Activated CD4-positive, alpha-beta memory T cell treated with anti-CD3 and anti-CD28 coated beads for 36 hours (primary cell): Measurements from ENCODE around the gene GNG4. TPM values are rescaled to one million over a fixed set of nuclear protein-coding genes. Genes with fewer than 3 reads are reported as not detected.
"Not testable (repeated sequence)": the region's sequence is repeated elsewhere in the genome, so short reads cannot be mapped to it uniquely, and the experiment has no call there.

ENCODE experiments used
- CTCF ChIA-PET: fragments of 350-600 bp; sonication (Branson Sonifier 250); formaldehyde crosslinking; loops from one replicate; lab custom pipeline; 2021; ENCODE audit warnings: antibody characterized with exemption, inconsistent platforms; lab: Charles Lee
- POLR2A ChIA-PET: fragments of 350-600 bp; sonication (Branson Sonifier 250); formaldehyde crosslinking; loops from one replicate; lab custom pipeline; 2021; ENCODE audit warnings: antibody characterized with exemption; lab: Charles Lee
- DNase-seq: peaks from one replicate; pipeline ENCODE4 v3.0.0-alpha.2; 2020
- H3K27ac Mint-ChIP-seq: one replicate; pipeline ENCODE4 v1.8.0; 2021; ENCODE audit warnings: mixed read lengths
- H3K27me3 Mint-ChIP-seq: one replicate; pipeline ENCODE4 v1.8.0; 2021; ENCODE audit warnings: mixed read lengths
- H3K36me3 Mint-ChIP-seq: one replicate; pipeline ENCODE4 v1.8.0; 2021; ENCODE audit warnings: mixed read lengths
- H3K4me1 Mint-ChIP-seq: one replicate; pipeline ENCODE4 v1.8.0; 2021; ENCODE audit warnings: low read depth, mixed read lengths
- H3K4me3 Mint-ChIP-seq: one replicate; pipeline ENCODE4 v1.8.0; 2021; ENCODE audit warnings: mild to moderate bottlenecking, mixed read lengths
- H3K9me3 Mint-ChIP-seq: one replicate; pipeline ENCODE4 v1.8.0; 2021; ENCODE audit warnings: mixed read lengths
- intact Hi-C: fragments of 100-400 bp; cut with micrococcal nuclease; formaldehyde crosslinking; loops from one replicate; pipeline ENCODE4 v1.15.1; 2023
- total RNA-seq, 2 experiments: library from RNA; stranded (reverse); gene quantifications; one replicate each; pipeline ENCODE4 v1.2.3, GENCODE V29; 2021

Gene GNG4
- total RNA-seq, 2 experiments from 2014 or later = 0.88 to 1.8 TPM

DNA sequence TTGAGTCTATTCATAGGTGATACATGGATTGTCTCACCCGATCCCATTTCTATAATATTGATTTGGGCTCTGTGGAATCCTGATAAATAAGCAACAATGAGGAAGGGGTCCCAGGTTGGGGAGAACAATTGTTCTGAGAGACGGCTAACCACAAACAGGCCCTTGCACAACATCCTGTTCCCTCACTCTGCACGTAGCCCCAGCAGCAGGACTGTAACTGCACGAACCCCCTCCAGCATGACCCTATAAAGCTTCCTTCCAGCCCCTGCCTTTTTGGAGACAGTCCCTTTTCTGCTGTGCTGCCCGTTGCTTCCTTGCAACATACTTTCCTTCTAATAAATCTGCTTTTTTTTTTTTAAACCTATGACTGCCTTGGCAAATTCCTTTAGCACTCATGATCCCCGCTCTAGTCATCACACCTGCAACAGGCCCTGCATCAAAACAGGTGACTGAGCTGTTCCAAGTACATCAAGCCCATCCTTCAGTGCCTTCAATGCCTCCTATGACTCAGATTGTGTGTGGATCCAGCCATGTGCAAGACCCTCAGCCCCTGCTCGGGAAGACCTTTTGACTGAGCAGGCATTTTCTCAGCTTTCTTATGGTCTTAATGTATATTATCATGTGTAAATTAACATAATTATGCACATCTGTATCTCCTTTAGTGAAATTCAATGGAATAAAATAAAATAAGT is 81.6 kb downstream of the GNG4 start:
- no peaks in the 10 kb centered on the region for H3K9me3 Mint-ChIP-seq
- peaks cover 9% of the 10 kb centered on the region for H3K4me1 Mint-ChIP-seq
- H3K36me3 Mint-ChIP-seq = no peaks in the 10 kb centered on the region
- H3K27me3 Mint-ChIP-seq = no peaks in the 10 kb centered on the region
- no peak overlapping the region for H3K27ac Mint-ChIP-seq
- no peak overlapping the region for H3K4me3 Mint-ChIP-seq
- ChIA-PET CTCF (interaction anchor here (0.6 kb wide), 1 partner anchor 763 kb away, joined by 3 read pairs; no protein-coding TSS in a partner anchor), POLR2A (no interaction called here)
- DNase-seq = peak; percentile 16
- intact Hi-C loops = no loop called here

DNA sequence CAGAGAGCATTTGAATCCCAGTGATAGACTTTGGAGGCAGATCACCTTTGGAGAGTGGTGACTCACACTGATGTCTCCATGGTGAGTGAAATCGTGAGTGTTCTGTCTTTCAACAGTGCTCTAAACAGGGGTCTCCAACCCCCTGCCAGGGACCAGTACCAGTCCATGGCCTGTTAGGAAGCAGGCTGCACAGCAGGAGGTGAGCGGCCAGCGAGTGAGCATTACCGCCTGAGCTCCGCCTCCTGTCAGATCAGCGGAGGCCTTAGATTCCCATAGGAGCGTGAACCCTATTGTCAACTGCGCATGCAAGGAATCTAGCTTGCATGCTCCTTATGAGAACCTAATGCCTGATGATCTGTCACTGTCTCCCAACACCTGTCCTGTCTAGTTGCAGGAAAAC is 83.5 kb downstream of the GNG4 start:
- Mint-ChIP-seq H3K27ac (no peak overlapping the region), H3K27me3 (no peaks in the 10 kb centered on the region), H3K9me3 (no peaks in the 10 kb centered on the region), H3K36me3 (no peaks in the 10 kb centered on the region), H3K4me3 (no peak overlapping the region), H3K4me1 (peaks cover 9% of the 10 kb centered on the region)
- intact Hi-C loops = no loop called here
- DNase-seq = no peak
- ChIA-PET CTCF (no interaction called here), POLR2A (no interaction called here)

- Mint-ChIP-seq H3K27ac (no peak overlapping the region), H3K4me1 (peaks cover 9% of the 10 kb centered on the region), H3K9me3 (no peaks in the 10 kb centered on the region), H3K27me3 (no peaks in the 10 kb centered on the region), H3K4me3 (no peak overlapping the region), H3K36me3 (no peaks in the 10 kb centered on the region)
- no peak for DNase-seq
- intact Hi-C loops = no loop called here
- POLR2A ChIA-PET = no interaction called here
- CTCF ChIA-PET = no interaction called here
These were observed 86.0 kb downstream of the GNG4 start for GRCh38 chr1:235563513-235564061.

- intact Hi-C loops = no loop called here
- no peak overlapping the region for H3K4me3 Mint-ChIP-seq
- H3K4me1 Mint-ChIP-seq = peaks cover 3% of the 10 kb centered on the region
- ChIA-PET POLR2A (no interaction called here), CTCF (no interaction called here)
- H3K36me3 Mint-ChIP-seq = no peaks in the 10 kb centered on the region
- no peak for DNase-seq
- H3K27me3 Mint-ChIP-seq = no peaks in the 10 kb centered on the region
- no peak overlapping the region for H3K27ac Mint-ChIP-seq
- no peaks in the 10 kb centered on the region for H3K9me3 Mint-ChIP-seq
These were observed 87.0 kb downstream of the GNG4 start for GRCh38 chr1:235562589-235562988.

DNA sequence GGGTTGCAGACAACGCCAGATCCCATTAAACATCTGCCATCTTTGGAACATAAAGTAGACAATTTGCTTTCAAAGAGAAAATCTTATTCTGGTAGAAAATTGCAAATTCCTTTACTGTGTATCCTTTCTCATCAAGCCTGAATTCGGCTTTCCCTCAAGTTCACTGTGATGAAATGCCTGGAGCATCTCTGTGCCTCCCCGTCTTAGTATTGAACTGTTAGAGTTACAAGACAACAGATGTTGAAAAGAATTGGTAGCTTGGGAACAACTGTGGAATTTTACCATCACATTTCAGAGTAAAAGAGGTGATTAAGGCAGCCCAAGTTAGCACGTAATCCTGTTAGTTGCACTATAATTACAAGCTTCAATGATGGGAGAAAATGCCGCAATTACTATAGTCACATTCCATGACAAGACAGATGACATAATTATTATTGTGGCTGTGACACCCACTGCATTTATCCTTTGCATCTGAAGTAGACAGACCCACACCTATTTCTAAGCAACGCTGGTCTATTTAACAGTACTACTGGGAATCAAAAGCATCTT is 90.9 kb downstream of the GNG4 start:
- no peaks in the 10 kb centered on the region for H3K9me3 Mint-ChIP-seq
- no peak overlapping the region for H3K4me3 Mint-ChIP-seq
- no peak overlapping the region for H3K27ac Mint-ChIP-seq
- DNase-seq = no peak
- ChIA-PET CTCF (no interaction called here), POLR2A (no interaction called here)
- no peaks in the 10 kb centered on the region for H3K4me1 Mint-ChIP-seq
- no peaks in the 10 kb centered on the region for H3K27me3 Mint-ChIP-seq
- H3K36me3 Mint-ChIP-seq = no peaks in the 10 kb centered on the region
- intact Hi-C loops = no loop called here

DNA sequence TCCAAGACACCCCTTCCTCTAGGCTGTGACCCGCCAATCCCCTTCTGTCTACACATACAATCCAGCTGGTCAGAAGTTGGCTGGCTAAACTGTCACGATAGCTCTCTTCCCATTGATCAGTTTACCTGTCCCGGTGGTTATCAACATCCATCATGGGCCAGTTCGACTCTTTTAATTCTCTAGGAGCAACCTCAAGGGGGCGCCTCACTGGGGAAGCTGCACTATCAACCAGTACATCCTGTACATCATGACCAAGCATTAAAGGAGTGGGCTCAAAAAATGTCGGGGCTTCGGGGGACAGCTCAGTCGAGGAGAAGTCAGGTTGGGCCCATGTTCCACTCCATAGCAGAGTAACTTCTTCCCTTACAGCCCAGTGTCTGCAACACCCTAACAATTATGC is 92.1 kb downstream of the GNG4 start:
- POLR2A ChIA-PET = no interaction called here
- no peak overlapping the region for H3K27ac Mint-ChIP-seq
- intact Hi-C loops = no loop called here

GRCh38 chr1:235556807-235557206 is 92.8 kb downstream of the GNG4 start:
- Mint-ChIP-seq H3K4me3 (no peak overlapping the region), H3K4me1 (no peaks in the 10 kb centered on the region), H3K27ac (no peak overlapping the region), H3K36me3 (no peaks in the 10 kb centered on the region), H3K27me3 (no peaks in the 10 kb centered on the region), H3K9me3 (no peaks in the 10 kb centered on the region)
- ChIA-PET POLR2A (no interaction called here), CTCF (interaction anchor here (0.7 to 1.0 kb wide), 3 partner anchors 8 to 146 kb away, joined by 3 read pairs; no protein-coding TSS in a partner anchor)
- DNase-seq = no peak
- intact Hi-C loops = no loop called here

More for the DNA sequence above, 92.1 kb downstream of the GNG4 start:
- no peaks in the 10 kb centered on the region for H3K27me3 Mint-ChIP-seq
- CTCF ChIA-PET = interaction anchor here (0.7 to 1.0 kb wide), 3 partner anchors 9 to 28 kb away, joined by 3 read pairs; no protein-coding TSS in a partner anchor
- no peaks in the 10 kb centered on the region for H3K9me3 Mint-ChIP-seq
- H3K4me1 Mint-ChIP-seq = no peaks in the 10 kb centered on the region
- no peak overlapping the region for H3K4me3 Mint-ChIP-seq
- no peaks in the 10 kb centered on the region for H3K36me3 Mint-ChIP-seq
- peak; percentile 31 for DNase-seq

- no peak for DNase-seq
- H3K4me1 Mint-ChIP-seq = no peaks in the 10 kb centered on the region
- H3K4me3 Mint-ChIP-seq = no peak overlapping the region
- H3K27ac Mint-ChIP-seq = no peak overlapping the region
- ChIA-PET POLR2A (interaction anchor here (0.6 to 0.7 kb wide), 2 partner anchors 39 to 48 kb away, joined by 3 to 5 read pairs; no protein-coding TSS in a partner anchor), CTCF (no interaction called here)
- intact Hi-C loops = no loop called here
- H3K36me3 Mint-ChIP-seq = no peaks in the 10 kb centered on the region
- H3K9me3 Mint-ChIP-seq = no peaks in the 10 kb centered on the region
- peaks cover 3% of the 10 kb centered on the region for H3K27me3 Mint-ChIP-seq
These were observed 96.5 kb downstream of the GNG4 start for GRCh38 chr1:235553112-235553551.

GRCh38 chr1:235552146-235552716 is 97.4 kb downstream of the GNG4 start:
- Mint-ChIP-seq H3K27ac (no peak overlapping the region), H3K4me1 (no peaks in the 10 kb centered on the region), H3K4me3 (no peak overlapping the region), H3K9me3 (no peaks in the 10 kb centered on the region), H3K36me3 (no peaks in the 10 kb centered on the region), H3K27me3 (peaks cover 6% of the 10 kb centered on the region)
- ChIA-PET CTCF (no interaction called here), POLR2A (interaction anchor here (0.7 kb wide), 1 partner anchor 47 kb away, joined by 3 read pairs; no protein-coding TSS in a partner anchor)
- no peak for DNase-seq
- intact Hi-C loops = no loop called here

- Mint-ChIP-seq H3K36me3 (no peaks in the 10 kb centered on the region), H3K4me3 (no peak overlapping the region), H3K27me3 (peaks cover 9% of the 10 kb centered on the region), H3K4me1 (no peaks in the 10 kb centered on the region), H3K9me3 (no peaks in the 10 kb centered on the region), H3K27ac (no peak overlapping the region)
- DNase-seq = no peak
- POLR2A ChIA-PET = no interaction called here
- intact Hi-C loops = no loop called here
- CTCF ChIA-PET = no interaction called here
These were observed 100.0 kb downstream of the GNG4 start for GRCh38 chr1:235549351-235550139.

GRCh38 chr1:235546369-235547155 is 103.0 kb downstream of the GNG4 start:
- H3K27ac Mint-ChIP-seq, DNase-seq, H3K36me3 Mint-ChIP-seq, intact Hi-C loops, POLR2A ChIA-PET, H3K4me3 Mint-ChIP-seq, H3K9me3 Mint-ChIP-seq, H3K4me1 Mint-ChIP-seq, H3K27me3 Mint-ChIP-seq: not testable (repeated sequence)
- CTCF ChIA-PET = interaction anchor here (0.7 kb wide), 1 partner anchor 255 kb away, joined by 4 read pairs; no protein-coding TSS in a partner anchor
